ENCODE data around the gene GIMAP6. TPM values are rescaled to one million over a fixed set of nuclear protein-coding genes. Genes with fewer than 3 reads are reported as not detected.
"Not testable (repeated sequence)": the region's sequence is repeated elsewhere in the genome, so short reads cannot be mapped to it uniquely, and the experiment has no call there.

GIMAP6 gene
- 0.13 to 0.18 TPM (median 0.14 TPM) in 3 replicates for total RNA-seq (2021)
- not detected for Bru-seq, nascent RNA
- long read RNA-seq, experiment 1, result 0 reads
- long read RNA-seq, experiment 2, result 0 reads
- long read RNA-seq, experiment 3, result 0 reads

DNA sequence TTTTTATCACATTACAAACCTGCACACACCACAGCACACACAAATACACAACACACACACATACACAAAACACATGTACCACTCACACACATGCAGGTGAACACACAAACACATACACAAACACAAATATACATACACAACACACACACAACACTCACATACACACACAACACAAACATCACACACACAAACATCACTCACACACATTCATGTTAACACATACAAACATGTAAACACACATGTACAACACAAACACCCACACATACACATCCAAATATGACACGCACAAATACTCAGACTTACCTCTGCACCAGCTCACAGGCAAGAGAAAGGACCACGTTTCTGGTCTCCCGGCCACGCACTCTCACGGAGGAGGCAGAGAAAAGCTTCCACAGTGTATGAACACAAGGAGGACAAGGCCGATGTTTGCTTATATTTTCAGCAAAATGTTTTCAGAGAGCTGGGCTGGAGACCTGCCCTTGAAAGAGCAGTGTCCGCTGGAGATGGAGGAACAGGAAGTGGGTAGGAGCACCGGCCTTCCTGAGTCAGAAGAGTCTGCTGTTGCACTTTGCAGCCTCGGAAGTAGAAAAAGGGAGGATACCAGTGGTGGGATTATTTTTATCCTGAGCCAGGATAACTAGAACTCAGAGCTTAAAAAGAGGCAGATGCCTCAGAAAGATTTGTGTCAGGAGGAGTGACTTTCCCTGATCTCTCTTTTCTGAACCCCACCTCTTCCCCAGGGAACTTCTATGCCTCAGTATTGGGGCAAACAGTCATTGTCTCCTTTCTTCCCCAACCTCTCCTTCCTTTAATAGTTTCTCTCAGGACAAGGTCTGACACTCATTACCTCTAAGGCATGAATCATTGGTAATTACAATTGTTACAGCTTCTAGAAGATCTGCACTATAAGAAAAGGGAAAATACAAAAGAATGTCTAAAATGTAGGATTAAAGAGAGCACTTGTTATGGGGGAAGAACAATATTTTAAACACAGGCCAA lies at the start of gene GIMAP6:
Gene GIMAP6, minus strand, starts transcription at position 520 of the 999 bp plus-strand sequence. CDS start 2,243 bp downstream, outside the sequence.
- Mint-ChIP-seq H3K27me3 (ENCODE audit: low read depth) (peaks cover 24% of the 10 kb centered on the region), H3K4me1 (no peaks in the 10 kb centered on the region), H3K9me3 (peaks cover 27% of the 10 kb centered on the region), H3K36me3 (no peaks in the 10 kb centered on the region), H3K4me3 (no peak within 1 kb of the TSS), H3K27ac (no peak within 1 kb of the TSS)
- DNase-seq (ENCODE audit: low spot score), result no peak
- CTCF ChIA-PET, result interaction anchor here (0.9 kb wide), 1 partner anchor 181 kb away, joined by 3 read pairs; no protein-coding TSS in a partner anchor
- ATAC-seq, result no peak
- no peak for TF ChIP-seq KAT7 (CRISPR knock-in tag; IDR thresholded peaks at IDR 0.05; ENCODE audit: borderline replicate concordance)
- TF ChIP-seq ELF4 (CRISPR knock-in tag; IDR thresholded peaks at IDR 0.05; ENCODE audit: low read depth), result no peak
- TF ChIP-seq ZNF121 (CRISPR knock-in tag; IDR thresholded peaks at IDR 0.05), result no peak
- TF ChIP-seq, protein P1, sequence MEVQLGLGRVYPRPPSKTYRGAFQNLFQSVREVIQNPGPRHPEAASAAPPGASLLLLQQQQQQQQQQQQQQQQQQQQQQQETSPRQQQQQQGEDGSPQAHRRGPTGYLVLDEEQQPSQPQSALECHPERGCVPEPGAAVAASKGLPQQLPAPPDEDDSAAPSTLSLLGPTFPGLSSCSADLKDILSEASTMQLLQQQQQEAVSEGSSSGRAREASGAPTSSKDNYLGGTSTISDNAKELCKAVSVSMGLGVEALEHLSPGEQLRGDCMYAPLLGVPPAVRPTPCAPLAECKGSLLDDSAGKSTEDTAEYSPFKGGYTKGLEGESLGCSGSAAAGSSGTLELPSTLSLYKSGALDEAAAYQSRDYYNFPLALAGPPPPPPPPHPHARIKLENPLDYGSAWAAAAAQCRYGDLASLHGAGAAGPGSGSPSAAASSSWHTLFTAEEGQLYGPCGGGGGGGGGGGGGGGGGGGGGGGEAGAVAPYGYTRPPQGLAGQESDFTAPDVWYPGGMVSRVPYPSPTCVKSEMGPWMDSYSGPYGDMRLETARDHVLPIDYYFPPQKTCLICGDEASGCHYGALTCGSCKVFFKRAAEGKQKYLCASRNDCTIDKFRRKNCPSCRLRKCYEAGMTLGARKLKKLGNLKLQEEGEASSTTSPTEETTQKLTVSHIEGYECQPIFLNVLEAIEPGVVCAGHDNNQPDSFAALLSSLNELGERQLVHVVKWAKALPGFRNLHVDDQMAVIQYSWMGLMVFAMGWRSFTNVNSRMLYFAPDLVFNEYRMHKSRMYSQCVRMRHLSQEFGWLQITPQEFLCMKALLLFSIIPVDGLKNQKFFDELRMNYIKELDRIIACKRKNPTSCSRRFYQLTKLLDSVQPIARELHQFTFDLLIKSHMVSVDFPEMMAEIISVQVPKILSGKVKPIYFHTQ (CRISPR knock-in tag; IDR thresholded peaks at IDR 0.05), result no peak
- TF ChIP-seq NR3C1 (CRISPR knock-in tag; conservative IDR thresholded peaks at IDR 0.05; ENCODE audit: low read depth), result no peak
- TF ChIP-seq STAT6 (CRISPR knock-in tag; conservative IDR thresholded peaks at IDR 0.05; ENCODE audit: low read depth), result no peak
- no peak for TF ChIP-seq CTCF (IDR thresholded peaks at IDR 0.05)
- TF ChIP-seq PREB (CRISPR knock-in tag; IDR thresholded peaks at IDR 0.05; ENCODE audit: borderline replicate concordance), result no peak
- no peak for TF ChIP-seq OVOL2 (CRISPR knock-in tag; IDR thresholded peaks at IDR 0.05; ENCODE audit: borderline replicate concordance)
- POLR2A ChIA-PET, result no interaction called here

DNA sequence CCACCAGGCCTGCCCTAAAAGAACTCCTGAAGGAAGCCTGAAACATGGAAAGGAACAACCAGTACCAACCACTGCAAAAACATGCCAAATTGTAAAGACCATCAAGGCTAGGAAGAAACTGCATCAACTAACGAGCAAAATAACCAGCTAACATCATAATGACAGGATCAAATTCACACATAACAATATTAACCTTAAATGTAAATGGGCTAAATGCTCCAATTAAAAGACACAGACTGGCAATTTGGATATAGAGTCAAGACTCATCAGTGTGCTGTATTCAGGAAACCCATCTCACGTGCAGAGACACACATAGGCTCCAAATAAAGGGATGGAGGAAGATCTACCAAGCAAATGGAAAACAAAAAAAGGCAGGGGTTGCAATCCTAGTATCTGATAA lies 48.2 kb upstream of the GIMAP6 start:
- H3K4me1 Mint-ChIP-seq; DNase-seq (ENCODE audit: low spot score); H3K27ac Mint-ChIP-seq; ATAC-seq; H3K36me3 Mint-ChIP-seq; H3K4me3 Mint-ChIP-seq; CTCF ChIA-PET; POLR2A ChIA-PET: not testable (repeated sequence)
- H3K27me3 Mint-ChIP-seq (ENCODE audit: low read depth), result peaks cover 62% of the 10 kb centered on the region
- peaks cover 24% of the 10 kb centered on the region for H3K9me3 Mint-ChIP-seq

DNA sequence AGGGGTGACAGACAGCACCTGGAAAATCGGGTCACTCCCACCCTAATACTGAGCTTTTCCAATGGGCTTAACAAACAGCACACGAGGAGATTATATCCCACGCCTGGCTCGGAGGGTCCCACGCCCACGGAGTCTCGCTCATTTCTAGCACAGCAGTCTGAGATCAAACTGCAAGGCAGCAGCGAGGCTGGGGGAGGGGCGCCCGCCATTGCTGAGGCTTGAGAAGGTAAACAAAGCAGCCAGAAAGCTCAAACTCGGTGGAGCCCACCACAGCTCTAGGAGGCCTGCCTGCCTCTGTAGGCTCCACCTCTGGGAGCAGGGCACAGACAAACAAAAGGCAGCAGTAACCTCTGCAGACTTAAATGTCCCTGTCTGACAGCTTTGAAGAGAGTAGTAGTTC lies 46.4 kb upstream of the GIMAP6 start:
- H3K4me1 Mint-ChIP-seq; ATAC-seq; CTCF ChIA-PET; POLR2A ChIA-PET; H3K27ac Mint-ChIP-seq; H3K4me3 Mint-ChIP-seq; H3K36me3 Mint-ChIP-seq; DNase-seq (ENCODE audit: low spot score): not testable (repeated sequence)
- Mint-ChIP-seq H3K27me3 (ENCODE audit: low read depth) (peaks cover 47% of the 10 kb centered on the region), H3K9me3 (peaks cover 26% of the 10 kb centered on the region)

DNA sequence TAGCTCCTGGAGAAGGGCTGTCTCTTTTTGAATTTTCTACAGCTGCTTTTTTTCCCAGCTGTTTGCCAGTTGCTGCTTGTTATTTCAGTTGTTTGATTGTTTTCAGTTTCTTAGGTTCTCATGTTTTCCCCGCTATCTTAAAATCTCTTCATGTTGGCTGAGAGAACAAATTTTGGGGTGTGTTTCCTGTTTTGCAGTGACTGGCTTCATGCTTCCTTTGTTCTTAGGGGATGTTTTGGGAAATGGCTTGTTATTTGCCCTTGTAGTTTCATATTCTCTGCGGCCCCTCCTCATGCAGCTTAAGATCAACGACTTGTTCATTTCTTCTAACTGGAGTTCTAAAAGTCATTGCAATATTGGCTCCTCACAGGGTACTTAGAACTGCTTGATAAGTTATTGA lies 44.7 kb upstream of the GIMAP6 start:
- H3K4me1 Mint-ChIP-seq, result not testable (repeated sequence)

DNA sequence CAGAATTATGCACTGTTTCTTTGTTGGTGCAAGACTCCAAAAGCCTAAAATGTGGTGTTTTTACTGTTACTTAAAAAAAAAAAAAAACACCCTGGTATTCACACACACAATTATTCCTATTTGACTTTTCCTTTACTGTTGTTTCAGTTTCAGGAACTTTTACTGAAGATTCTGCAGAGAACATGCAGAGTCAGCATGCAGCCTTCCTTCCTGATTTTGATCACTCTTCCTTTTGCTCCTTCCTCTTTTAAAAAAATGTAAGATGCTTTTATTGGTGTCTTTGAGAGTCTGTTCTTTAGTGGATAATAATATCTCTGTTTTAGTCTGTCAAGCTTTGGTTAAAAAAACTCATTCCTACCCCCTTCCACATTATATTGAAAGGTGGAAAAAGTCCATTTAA lies 44.1 kb upstream of the GIMAP6 start:
- H3K4me1 Mint-ChIP-seq; H3K4me3 Mint-ChIP-seq; DNase-seq (ENCODE audit: low spot score); ATAC-seq; CTCF ChIA-PET; H3K27ac Mint-ChIP-seq; POLR2A ChIA-PET; H3K36me3 Mint-ChIP-seq: not testable (repeated sequence)
- Mint-ChIP-seq H3K9me3 (peaks cover 35% of the 10 kb centered on the region), H3K27me3 (ENCODE audit: low read depth) (peaks cover 37% of the 10 kb centered on the region)

More for the DNA sequence above, 44.7 kb upstream of the GIMAP6 start:
- DNase-seq (ENCODE audit: low spot score); ATAC-seq; H3K27ac Mint-ChIP-seq; POLR2A ChIA-PET; H3K4me3 Mint-ChIP-seq; H3K36me3 Mint-ChIP-seq; CTCF ChIA-PET: not testable (repeated sequence)
- Mint-ChIP-seq H3K9me3 (peaks cover 35% of the 10 kb centered on the region), H3K27me3 (ENCODE audit: low read depth) (peaks cover 39% of the 10 kb centered on the region)
